ENCODE data around the gene DPEP1.
"Not testable (repeated sequence)": the region's sequence is repeated elsewhere in the genome, so short reads cannot be mapped to it uniquely, and the experiment has no call there.

DPEP1 gene

DNA sequence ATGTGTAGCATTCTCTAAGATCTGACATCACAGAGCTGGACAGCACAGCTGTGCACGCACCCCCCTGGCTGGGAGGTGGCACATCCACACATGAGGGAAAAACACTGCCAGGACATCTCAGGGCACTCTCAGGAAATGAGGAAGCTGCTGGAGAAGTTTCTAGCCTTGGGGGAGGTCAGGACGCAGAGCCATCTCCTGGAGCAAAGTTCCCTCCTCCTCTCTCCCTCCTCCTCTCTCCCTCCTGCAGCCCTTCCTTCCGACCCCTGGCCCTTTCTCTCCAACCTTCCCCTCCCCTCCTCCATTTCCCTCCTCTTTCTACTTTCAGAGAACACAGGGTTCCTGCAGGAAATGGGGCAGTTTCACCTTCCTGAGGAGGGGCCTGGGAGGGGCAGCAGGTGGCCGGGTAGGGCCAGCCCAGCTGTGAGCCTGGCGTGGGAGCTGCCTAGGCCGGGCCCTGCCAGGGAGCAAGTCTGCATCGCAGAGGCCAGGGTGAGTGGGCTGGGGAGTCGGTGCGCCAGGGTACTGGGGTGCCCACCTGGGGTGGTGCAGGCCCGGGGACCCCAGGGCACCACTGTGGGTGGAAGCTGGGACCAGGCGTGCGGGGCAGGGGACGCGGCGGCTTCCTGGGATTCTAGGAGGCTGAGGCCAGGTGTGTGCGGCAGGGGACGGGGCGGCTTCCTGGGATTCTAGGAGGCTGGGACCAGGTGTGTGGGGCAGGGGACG lies at the start of gene DPEP1:
DPEP1 (plus strand) TSS at position 412 of the 723 bp plus-strand sequence. CDS start 16,769 bp downstream, outside the sequence.
- DNase-seq = no peak

DNA sequence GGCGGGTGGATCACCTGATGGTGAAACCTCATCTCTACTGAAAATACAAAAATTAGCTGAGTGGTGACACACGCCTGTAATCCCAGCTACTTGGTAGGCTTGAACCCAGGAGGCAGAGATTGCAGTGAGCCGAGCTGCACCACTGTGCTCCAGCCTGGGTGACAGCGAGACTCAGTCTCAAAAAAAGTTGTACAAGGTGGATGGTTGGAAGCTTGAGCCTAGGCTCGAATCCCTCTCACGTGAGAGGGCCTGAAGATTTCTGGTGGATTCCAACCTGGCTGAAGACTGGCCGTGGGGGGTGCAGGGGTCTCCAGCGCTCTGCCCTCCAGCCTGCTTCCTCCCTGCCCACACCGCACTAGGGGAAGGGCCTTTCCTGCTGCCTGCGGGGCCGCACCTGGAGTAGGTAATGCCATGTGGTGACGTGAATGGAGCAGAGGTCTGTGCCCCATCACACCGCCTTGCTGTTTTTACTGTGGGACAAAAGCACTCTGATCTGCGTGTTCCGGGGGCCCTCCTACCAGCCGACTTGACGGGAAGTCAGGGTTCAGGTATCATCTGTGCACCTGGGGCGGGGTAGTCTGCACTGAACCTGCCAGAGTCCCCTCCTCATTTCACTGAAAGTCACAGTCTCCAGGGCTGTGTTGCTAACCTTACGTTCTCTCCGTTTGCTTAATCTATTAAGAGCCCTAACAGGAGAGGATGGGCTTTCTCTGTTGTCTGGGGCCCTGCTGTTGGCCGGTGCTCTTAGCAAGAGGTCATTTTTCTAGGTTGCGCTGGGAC lies 48.8 kb upstream of the DPEP1 start:
- no peak for DNase-seq

DNA sequence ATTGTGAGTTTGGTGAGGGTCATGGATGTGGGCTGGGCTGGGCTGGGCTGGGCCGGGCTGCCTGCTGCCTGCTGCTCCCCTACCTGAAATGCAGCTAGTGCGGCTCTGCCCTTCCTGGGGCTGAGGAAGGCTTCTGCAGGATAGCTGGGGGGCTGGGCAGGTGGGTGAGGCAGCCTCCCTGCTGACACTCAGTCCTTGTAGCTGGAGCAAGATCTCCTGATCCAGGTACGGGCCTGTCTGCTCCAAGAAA lies 48.3 kb upstream of the DPEP1 start:
- DNase-seq = no peak

DNA sequence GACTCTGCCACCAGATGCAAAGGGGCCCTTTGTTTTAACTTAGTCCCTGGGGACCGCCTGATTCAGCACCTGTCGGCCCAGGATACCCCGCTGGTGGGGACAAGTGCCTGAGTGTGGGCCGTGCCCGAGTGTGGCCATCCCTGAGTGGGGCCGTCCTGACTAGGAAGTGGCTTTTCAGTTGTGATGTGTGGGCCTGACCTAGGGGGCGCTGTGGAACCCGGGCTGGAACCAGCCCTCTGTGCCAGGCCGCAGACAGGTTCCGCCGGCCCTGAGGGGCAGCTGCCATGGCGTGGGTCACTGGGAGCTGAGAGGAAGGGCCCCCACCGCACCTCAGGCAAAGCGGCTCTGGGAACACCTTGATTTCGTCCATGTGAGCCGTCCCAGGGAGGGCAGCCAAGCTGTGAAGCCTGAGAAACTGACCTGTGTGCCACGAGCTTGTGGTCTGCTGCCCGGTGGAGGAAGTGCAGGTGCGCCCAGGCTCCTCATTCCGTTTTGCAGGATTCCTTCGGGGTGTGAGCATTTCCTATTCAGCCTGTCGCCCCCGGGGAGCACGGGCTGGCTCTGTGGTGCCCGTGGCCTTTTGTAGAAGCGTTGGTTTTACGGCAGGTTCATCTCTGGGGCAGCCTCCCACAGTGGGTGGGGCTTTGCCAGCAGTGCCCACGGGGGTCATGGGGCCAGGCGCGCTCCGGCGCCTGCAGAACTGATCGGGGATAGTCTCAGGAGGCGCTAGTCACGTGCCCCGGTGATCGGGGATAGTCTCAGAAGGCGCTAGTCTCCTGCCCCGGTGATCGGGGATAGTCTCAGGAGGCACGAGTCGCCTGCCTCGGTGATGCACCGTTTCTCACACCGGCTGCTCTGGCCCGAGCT lies 47.7 kb upstream of the DPEP1 start:
- DNase-seq = no peak

DNA sequence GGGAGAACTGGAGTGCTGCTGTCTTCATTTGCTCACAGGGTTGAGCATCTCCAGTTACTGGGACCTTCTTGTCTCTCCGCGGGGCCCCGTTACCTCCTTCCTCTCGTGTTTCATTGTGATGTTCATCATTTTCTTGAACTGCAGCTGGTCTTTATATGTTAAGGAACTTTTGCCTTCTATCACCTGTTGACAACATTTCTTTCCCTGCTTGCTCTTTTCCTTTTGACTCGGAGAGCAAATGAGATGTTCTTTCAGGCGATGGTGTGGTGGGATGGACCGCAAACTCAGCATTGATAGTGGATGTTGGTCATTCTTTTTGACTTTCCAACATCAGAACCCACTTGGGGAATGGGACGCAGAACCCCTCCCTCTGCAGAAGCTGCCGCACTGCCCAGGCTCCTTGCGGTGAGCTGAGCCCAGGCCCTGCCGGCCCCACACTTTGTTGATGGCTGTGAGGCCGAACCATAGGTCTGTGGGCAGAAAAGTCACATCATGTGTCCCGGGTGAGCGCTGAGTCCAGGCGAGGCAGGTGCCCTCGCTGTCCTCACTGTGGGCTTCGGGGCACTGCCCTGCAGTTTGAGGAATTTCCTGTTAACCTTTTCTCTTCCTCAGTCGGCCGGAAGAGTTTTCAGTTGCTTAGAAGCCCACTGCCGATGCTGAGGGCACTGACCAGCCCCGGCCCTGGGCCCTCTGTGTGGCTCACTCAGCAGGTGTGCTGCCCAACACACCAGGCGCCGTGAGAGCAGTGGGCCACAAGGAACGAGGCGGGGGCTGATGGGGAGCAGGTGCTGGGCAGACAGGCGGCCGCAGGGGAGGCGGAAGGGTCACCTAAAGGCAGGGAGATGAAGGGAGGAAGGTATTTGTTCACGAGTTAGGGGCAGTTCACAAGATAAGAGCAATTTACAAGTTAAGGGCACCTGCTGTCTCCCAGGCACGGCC lies 45.5 kb upstream of the DPEP1 start:
- no peak for DNase-seq

- DNase-seq = no peak
Measured at GRCh38 chr16:89569506-89570341, 43.7 kb upstream of the DPEP1 start.

- no peak for DNase-seq
Measured at GRCh38 chr16:89570342-89570923, 43.0 kb upstream of the DPEP1 start.

GRCh38 chr16:89570983-89571598 lies 42.4 kb upstream of the DPEP1 start:
- DNase-seq = not testable (repeated sequence)

- DNase-seq = no peak
Measured at GRCh38 chr16:89571636-89572035, 41.8 kb upstream of the DPEP1 start.

DNA sequence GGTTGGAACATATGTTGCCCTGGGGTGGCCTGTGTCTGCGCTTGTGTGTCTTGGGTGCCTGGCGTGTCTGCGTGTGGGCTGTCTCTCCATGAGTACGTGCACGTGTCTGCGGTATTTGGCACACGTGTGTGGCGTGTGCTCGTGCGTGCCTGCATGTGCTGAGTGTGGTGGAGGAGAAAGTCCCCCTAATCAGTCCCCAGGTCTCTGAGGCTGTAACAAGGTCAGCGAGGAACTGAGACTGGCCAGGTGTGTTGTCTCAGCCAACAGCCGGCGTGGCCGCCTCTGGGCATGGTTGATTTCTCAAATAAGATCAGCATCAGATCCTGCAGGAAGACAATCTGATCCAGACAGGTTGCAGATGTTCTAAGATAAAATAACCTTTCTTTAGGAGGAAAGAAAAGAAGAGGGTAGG lies 41.4 kb upstream of the DPEP1 start:
- no peak for DNase-seq

GRCh38 chr16:89572485-89573205 lies 40.8 kb upstream of the DPEP1 start:
- DNase-seq = no peak

- DNase-seq = no peak
Measured at GRCh38 chr16:89573826-89574680, 39.4 kb upstream of the DPEP1 start.

- peak; percentile 39 for DNase-seq
Measured at GRCh38 chr16:89574681-89575246, 38.7 kb upstream of the DPEP1 start.

GRCh38 chr16:89575247-89576152 lies 37.9 kb upstream of the DPEP1 start, which contains the start of gene CPNE7:
CPNE7 (plus strand) TSS chr16:89575758; CDS start chr16:89575898, 140 bp downstream.
- DNase-seq = no peak

- no peak for DNase-seq
Measured at GRCh38 chr16:89576153-89577054, 37.0 kb upstream of the DPEP1 start.

GRCh38 chr16:89577055-89577759 lies 36.2 kb upstream of the DPEP1 start:
- DNase-seq = no peak
